HG02852 (cell line): ENCODE results near the gene KDSR.

ENCODE experiments used
- ATAC-seq: cut with Tn5 transposase; IDR thresholded peaks from one replicate; pipeline ENCODE4 v1.9.1; 2021; ENCODE audit warnings: mild to moderate bottlenecking, moderate library complexity; ENCODE audit not compliant: unreplicated experiment

The KDSR gene

DNA sequence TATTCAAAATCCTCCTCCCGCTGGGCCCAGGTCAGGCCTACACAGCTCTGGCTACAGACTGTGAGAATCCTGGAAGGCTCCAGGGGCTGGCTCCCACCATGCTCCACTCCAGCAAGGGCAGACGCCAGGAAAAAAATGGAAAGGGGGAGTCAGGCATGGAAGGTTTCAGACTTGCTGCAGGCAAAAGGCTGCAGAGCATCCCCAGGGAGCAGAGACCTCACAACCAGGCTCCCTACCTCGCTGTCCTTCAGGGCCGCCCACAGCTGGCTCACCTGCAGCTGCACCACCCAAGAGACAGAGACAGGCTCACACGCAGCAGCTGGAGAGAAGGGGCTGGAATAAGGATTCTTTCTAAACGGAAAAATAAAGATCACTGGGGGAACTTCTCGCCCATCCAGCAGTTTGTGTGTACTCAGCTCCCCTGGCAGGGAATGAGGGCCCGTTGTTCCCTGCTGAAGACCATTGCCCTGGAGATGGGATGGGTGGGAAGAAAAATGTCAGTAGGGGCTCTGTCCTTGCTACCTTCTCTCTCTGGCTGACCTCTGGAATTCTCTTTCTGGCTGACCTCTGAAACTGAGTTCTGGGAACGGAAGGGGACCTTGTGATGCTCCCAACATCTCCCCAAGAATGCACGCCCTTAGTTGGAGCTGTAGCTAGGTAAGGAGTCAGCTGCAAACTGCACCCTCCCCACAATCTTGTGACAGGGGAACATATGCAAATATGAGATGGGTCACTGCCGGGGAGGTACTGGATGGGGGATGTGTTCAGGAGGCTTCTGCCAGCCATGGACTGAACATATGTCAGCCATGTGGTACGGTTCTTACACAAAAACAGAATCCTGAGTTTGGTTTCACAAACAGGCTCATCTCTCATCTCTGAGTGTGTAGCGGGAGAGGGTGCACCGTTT lies 81.9 kb downstream of the KDSR start:
- peak; percentile 97 for ATAC-seq

DNA sequence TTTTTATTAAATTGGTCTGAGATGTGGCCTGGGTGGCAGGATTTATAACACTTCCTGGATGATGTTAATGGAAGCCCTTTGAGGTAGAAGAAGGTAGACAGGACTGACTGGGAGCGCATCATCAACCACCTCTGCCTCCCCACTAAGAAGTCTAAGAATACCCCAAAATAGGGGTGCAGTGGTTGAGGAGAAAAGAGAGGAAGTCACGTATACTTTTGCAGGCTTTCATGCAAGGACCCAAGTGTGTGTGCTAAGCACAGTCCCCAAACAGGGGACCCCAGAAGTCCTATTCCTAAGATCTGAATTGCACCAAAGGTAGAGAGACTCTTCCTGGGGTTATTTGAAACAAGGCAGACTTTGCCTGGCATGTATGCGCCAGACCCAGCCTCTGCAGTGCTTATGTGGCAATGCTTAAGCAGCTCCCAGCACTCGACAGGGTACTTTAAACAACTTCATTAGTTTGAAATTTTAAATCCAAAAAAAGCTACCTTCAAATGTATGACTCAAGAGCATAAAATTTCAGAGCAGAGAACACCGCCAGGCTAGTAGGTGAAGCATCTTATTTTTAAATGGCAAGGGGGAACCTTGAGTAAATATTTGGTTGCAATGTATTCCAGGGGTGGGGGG lies 82.7 kb downstream of the KDSR start:
- ATAC-seq: no peak

DNA sequence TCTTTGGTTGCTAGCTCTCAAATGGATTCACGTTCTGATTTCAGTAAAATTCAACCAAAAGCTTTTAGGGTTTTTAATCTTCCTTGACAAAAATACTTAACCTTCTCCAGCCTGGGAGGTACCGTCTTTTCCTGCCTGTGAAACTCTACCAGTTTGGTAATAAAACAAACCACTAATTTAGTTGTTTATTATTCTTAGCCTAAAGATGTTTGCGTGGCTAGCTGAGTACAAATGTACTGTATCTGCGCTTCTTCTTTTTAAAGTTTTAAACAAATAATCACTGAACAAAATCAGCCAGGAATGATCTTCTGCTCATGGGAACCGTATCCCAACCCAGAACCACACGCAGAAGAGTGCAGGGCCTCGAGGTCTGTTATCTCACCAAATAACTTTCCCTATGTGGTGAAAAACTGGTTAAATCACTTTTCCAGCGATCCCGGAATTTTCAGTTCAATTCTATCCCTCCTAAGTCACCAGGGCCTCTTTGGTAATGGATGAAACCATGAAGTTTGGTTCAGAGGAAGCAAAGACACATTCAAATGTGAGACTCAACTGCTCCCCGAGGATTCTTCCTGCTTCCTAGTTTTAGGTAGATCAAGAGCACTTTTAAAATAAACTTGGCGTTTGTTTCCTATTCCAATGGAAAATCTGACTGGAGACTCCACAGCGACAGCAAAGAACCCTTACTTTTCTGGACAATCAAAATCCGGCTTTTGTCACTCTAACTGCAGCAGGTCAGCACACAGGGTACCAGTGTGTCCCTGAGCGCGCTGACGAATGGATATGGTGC lies 83.5 kb downstream of the KDSR start:
- no peak for ATAC-seq

DNA sequence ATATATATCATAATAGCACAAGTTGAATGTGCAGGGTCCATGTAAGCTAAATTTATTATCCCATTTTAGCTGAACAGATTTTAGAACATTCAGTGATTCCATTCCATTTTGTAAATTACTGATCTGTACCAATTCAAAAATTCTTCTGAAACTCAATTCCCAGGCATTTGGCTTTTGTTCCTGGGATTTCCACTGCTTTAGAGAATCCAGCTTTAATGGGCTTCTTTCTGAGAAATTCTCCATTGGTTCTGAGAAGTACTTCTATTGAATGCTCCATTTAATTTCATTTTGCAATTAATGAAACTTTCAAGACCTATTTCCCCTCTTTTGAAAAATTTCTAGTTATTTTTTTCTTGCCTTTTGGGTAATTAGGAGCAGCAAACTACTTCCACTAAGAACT lies 84.2 kb downstream of the KDSR start:
- no peak for ATAC-seq
